DOHH2 (cell line): ENCODE measurements around the gene PCDHB8.
"Not testable (repeated sequence)": the region's sequence is repeated elsewhere in the genome, so short reads cannot be mapped to it uniquely, and the experiment has no call there.

Experiments
- CTCF ChIP-seq: fragments of 200-600 bp; sonication (generic); IDR thresholded peaks from one replicate; pipeline ENCODE4 v1.5.1; 2014; ENCODE audit warnings: antibody characterized with exemption, mild to moderate bottlenecking, low read depth, low read length; ENCODE audit not compliant: poor library complexity, severe bottlenecking
- EZH2phosphoT487 ChIP-seq: fragments of 200-600 bp; sonication (generic); IDR thresholded peaks from 2 replicates; pipeline ENCODE4 v1.6.1; 2017; ENCODE audit warnings: borderline replicate concordance, mild to moderate bottlenecking, antibody characterized with exemption, low read length, moderate library complexity, mixed read lengths

- TF ChIP-seq CTCF, EZH2phosphoT487: not testable (repeated sequence)
Measured at GRCh38 chr5:141224844-141225243, 47.3 kb downstream of the PCDHB8 start.
